Measurements from ENCODE around the gene SRBD1.
"Not testable (repeated sequence)": the region's sequence is repeated elsewhere in the genome, so short reads cannot be mapped to it uniquely, and the experiment has no call there.

Gene SRBD1

GRCh38 chr2:45441571-45441970 lies 169.5 kb downstream of the SRBD1 start:
- no peaks in the 10 kb centered on the region for H3K36me3 ChIP-seq (ENCODE audit: insufficient read depth, low read length)
- no peak overlapping the region for H3K9ac ChIP-seq (ENCODE audit: low read depth, low read length)
- no peaks in the 10 kb centered on the region for H3K4me1 ChIP-seq (ENCODE audit: insufficient read depth, low read length)
- no peaks in the 10 kb centered on the region for H3K9me3 ChIP-seq (ENCODE audit: control insufficient read depth, insufficient read depth, low read length)

DNA sequence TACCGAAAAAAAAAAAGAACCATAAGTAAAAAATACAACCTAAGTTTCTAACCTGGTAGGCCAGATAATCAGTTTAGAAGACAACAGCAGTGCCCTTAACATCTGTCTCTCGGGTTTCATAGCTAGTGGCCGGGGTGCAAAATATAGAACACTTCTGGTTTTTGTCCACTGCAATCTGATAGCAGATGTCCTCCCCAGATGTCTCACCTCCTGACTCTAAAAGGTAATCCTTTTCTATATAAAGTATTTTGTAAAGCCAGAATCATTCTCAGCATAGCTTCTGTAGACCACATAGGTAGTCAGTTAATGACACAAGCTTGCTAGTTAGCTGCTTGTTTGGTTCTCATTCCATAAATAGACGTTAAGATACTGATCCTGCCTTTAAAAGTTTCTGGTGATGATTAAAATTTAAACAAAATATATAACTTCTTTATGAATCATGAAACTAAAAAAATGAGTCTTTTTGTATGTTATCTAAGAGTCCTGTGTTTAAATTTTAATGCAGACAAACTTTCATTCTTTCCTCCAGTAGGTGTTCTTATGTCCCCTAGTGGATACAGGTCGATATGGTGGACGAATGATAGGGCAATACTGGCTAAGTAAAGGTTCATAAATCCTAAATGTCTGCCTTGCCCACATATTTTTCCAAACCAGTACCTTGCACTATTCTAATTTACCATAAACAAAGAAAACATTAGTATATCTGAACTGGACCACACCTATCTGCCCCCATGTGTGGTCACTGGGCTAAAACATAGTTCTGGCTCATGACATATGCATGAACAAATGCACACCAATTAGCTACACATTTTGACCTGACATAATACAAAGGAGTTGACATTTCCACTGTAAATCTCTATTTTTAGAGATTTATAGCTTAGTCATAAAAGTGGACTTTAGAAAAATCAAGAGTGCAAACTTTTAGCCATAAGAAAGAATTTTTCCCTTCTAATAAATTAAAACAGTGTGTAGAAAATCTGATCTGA lies 171.0 kb downstream of the SRBD1 start:
- H3K9me3 ChIP-seq (ENCODE audit: control insufficient read depth, insufficient read depth, low read length): peaks cover 3% of the 10 kb centered on the region
- H3K4me1 ChIP-seq (ENCODE audit: insufficient read depth, low read length): no peaks in the 10 kb centered on the region
- no peaks in the 10 kb centered on the region for H3K36me3 ChIP-seq (ENCODE audit: insufficient read depth, low read length)
- H3K9ac ChIP-seq (ENCODE audit: low read depth, low read length): no peak overlapping the region

DNA sequence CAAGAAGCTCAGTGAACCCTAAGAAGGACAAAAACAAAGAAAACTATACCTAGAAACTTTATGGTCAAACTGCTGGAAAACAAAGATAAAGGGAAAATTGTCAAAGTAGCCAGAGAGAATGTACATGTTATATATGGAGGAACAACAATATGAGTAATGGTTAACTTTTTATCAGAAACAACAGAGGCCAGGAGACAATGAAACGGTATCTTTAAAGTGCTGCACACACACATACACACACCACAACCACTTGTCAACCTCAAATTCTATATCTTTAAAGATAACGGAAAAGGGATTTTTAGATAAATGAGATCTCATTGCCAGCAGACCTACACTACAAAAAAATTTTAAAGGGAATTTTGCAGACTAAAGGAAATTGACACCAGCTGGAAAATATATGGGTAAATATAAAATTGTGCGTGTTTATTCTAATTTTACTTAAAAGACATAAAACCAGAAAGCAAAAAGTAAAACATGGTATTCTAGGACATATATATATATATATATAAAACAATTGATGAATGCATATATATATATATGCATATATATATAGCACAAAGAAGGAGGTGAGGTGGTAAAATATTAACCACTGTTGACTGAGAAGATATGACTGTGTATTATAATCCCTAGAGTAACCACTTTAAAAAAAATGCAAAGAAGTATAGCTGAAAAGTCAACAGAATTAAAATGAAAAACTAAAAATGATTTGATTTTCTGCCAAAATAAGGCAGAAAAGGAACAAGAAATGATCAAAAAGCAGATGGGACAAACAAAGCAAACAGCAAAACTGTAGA lies 172.0 kb downstream of the SRBD1 start:
- Histone ChIP-seq H3K36me3 (ENCODE audit: insufficient read depth, low read length) (no peaks in the 10 kb centered on the region), H3K9me3 (ENCODE audit: control insufficient read depth, insufficient read depth, low read length) (peaks cover 3% of the 10 kb centered on the region), H3K4me1 (ENCODE audit: insufficient read depth, low read length) (0 out of 2 replicates have a peak, but pooled peaks cover under 1% of the 10 kb centered on the region), H3K9ac (ENCODE audit: low read depth, low read length) (no peak overlapping the region)

DNA sequence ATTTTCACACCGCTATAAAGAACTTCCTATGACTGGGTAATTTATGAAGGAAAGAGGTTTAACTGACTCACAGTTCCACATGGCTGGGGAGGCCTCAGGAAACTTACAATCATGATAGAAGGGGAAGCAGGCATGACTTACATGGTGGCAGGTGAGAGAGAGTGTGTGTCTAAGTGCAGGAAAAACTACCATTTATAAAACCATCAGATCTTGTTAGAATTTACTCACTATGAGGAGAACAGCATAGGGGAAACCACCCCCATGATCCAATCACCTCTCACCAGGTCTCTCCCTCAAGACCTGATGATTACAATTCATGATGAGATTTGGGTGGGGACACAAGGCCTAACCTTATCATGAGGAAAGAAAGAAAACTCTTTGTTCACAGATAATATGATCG lies 174.6 kb downstream of the SRBD1 start:
- no peak overlapping the region for H3K9ac ChIP-seq (ENCODE audit: low read depth, low read length)
- peaks cover 3% of the 10 kb centered on the region for H3K9me3 ChIP-seq (ENCODE audit: control insufficient read depth, insufficient read depth, low read length)
- 0 out of 2 replicates have a peak, but pooled peaks cover 11% of the 10 kb centered on the region for H3K4me1 ChIP-seq (ENCODE audit: insufficient read depth, low read length)
- H3K36me3 ChIP-seq (ENCODE audit: insufficient read depth, low read length): no peaks in the 10 kb centered on the region

GRCh38 chr2:45435316-45435715 lies 175.8 kb downstream of the SRBD1 start:
- 0 out of 2 replicates have a peak, but pooled peaks cover 11% of the 10 kb centered on the region for H3K4me1 ChIP-seq (ENCODE audit: insufficient read depth, low read length)
- H3K9me3 ChIP-seq (ENCODE audit: control insufficient read depth, insufficient read depth, low read length): peaks cover 3% of the 10 kb centered on the region
- H3K36me3 ChIP-seq (ENCODE audit: insufficient read depth, low read length): no peaks in the 10 kb centered on the region; the same call in 1 of the 2 replicates
- H3K9ac ChIP-seq (ENCODE audit: low read depth, low read length): no peak overlapping the region

- peaks cover 3% of the 10 kb centered on the region for H3K9me3 ChIP-seq (ENCODE audit: control insufficient read depth, insufficient read depth, low read length)
- H3K9ac ChIP-seq (ENCODE audit: low read depth, low read length): no peak overlapping the region
These were observed 177.7 kb downstream of the SRBD1 start for GRCh38 chr2:45433363-45433762.

GRCh38 chr2:45432406-45432805 lies 178.7 kb downstream of the SRBD1 start:
- no peak overlapping the region for H3K9ac ChIP-seq (ENCODE audit: low read depth, low read length)
- no peaks in the 10 kb centered on the region; the same call in 1 of the 2 replicates for H3K36me3 ChIP-seq (ENCODE audit: insufficient read depth, low read length)
- H3K4me1 ChIP-seq (ENCODE audit: insufficient read depth, low read length): 0 out of 2 replicates have a peak, but pooled peaks cover 11% of the 10 kb centered on the region
- peaks cover 3% of the 10 kb centered on the region for H3K9me3 ChIP-seq (ENCODE audit: control insufficient read depth, insufficient read depth, low read length)

More at GRCh38 chr2:45433363-45433762, 177.7 kb downstream of the SRBD1 start:
- no peaks in the 10 kb centered on the region; the same call in 1 of the 2 replicates for H3K36me3 ChIP-seq (ENCODE audit: insufficient read depth, low read length)
- H3K4me1 ChIP-seq (ENCODE audit: insufficient read depth, low read length): 0 out of 2 replicates have a peak, but pooled peaks cover 11% of the 10 kb centered on the region

GRCh38 chr2:45426025-45426424 lies 185.0 kb downstream of the SRBD1 start:
- H3K36me3 ChIP-seq (ENCODE audit: insufficient read depth, low read length); H3K9ac ChIP-seq (ENCODE audit: low read depth, low read length); H3K4me1 ChIP-seq (ENCODE audit: insufficient read depth, low read length); H3K9me3 ChIP-seq (ENCODE audit: control insufficient read depth, insufficient read depth, low read length): not testable (repeated sequence)

- H3K4me1 ChIP-seq (ENCODE audit: insufficient read depth, low read length): no peaks in the 10 kb centered on the region
- H3K36me3 ChIP-seq (ENCODE audit: insufficient read depth, low read length): no peaks in the 10 kb centered on the region
- H3K9me3 ChIP-seq (ENCODE audit: control insufficient read depth, insufficient read depth, low read length): no peaks in the 10 kb centered on the region
- no peak overlapping the region for H3K9ac ChIP-seq (ENCODE audit: low read depth, low read length)
These were observed 188.1 kb downstream of the SRBD1 start for GRCh38 chr2:45422921-45423320.

DNA sequence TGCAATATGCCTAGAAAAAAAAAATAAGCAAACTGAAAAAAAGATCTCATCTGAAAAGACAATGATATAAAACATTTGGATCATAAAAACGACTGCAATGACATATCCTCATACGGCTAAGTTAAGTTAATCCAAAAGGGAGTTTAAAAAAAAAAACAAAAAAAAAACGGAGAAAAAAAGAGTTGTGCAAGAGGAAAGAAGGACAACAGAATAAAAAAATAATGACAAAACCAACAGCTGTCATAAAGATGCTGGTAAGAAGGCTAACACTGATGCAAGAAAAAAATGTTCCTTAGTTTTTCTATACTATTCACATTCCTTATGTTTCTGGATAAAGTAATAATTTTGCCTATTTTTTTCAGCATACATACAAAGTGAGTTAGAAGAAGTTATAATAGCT lies 192.5 kb downstream of the SRBD1 start:
- Histone ChIP-seq H3K4me1 (ENCODE audit: insufficient read depth, low read length) (peaks cover 5% of the 10 kb centered on the region; the same call in 1 of the 2 replicates), H3K36me3 (ENCODE audit: insufficient read depth, low read length) (0 out of 2 replicates have a peak, but pooled peaks cover 4% of the 10 kb centered on the region), H3K9ac (ENCODE audit: low read depth, low read length) (no peak overlapping the region), H3K9me3 (ENCODE audit: control insufficient read depth, insufficient read depth, low read length) (no peaks in the 10 kb centered on the region)

- H3K9ac ChIP-seq (ENCODE audit: low read depth, low read length): no peak overlapping the region
- H3K4me1 ChIP-seq (ENCODE audit: insufficient read depth, low read length): peaks cover 14% of the 10 kb centered on the region
- H3K36me3 ChIP-seq (ENCODE audit: insufficient read depth, low read length): 0 out of 2 replicates have a peak, but pooled peaks cover 4% of the 10 kb centered on the region
- no peaks in the 10 kb centered on the region for H3K9me3 ChIP-seq (ENCODE audit: control insufficient read depth, insufficient read depth, low read length)
These were observed 195.4 kb downstream of the SRBD1 start for GRCh38 chr2:45415534-45416123.

DNA sequence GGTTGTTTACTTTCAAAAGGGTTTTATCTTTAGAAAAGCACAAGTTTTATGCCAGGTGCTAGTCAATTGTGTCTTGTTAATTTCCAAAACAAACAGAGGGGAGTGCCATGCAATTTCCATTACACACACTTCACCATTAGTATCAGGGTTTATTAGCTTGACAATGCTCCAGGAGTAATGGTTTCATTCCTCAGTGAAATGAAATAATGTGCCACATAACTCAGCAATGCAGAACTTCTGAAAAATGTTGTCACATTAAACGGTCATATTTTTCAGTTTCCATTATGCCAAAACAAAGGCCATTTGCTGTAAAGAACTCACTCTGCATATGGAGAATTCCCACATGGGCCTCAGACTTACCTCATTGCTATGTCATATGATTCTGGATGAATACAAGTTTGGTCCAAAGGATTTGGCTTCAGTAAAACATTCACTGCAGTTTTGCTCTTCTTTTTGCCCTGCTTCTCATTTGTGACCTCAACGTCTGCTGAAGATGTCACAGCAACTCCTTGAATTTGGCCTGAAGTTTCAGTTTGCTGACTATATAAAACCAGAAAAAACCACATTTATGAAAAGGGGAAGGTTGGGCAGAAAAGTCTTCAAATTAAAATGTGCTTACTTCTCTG lies 198.2 kb downstream of the SRBD1 start:
- Histone ChIP-seq H3K36me3 (ENCODE audit: insufficient read depth, low read length) (0 out of 2 replicates have a peak, but pooled peaks cover 4% of the 10 kb centered on the region), H3K9me3 (ENCODE audit: control insufficient read depth, insufficient read depth, low read length) (no peaks in the 10 kb centered on the region), H3K9ac (ENCODE audit: low read depth, low read length) (no peak overlapping the region; the same call in 1 of the 2 replicates), H3K4me1 (ENCODE audit: insufficient read depth, low read length) (peaks cover 18% of the 10 kb centered on the region)

GRCh38 chr2:45409677-45410076 lies 201.4 kb downstream of the SRBD1 start:
- H3K9me3 ChIP-seq (ENCODE audit: control insufficient read depth, insufficient read depth, low read length): no peaks in the 10 kb centered on the region
- H3K4me1 ChIP-seq (ENCODE audit: insufficient read depth, low read length): peaks cover 18% of the 10 kb centered on the region
- H3K36me3 ChIP-seq (ENCODE audit: insufficient read depth, low read length): no peaks in the 10 kb centered on the region
- no peak overlapping the region for H3K9ac ChIP-seq (ENCODE audit: low read depth, low read length)

All from ES-I3 (cell line).